Left cardiac atrium (tissue), 4 donors: ENCODE results near the gene LEP. TPM values are rescaled to one million over a fixed set of nuclear protein-coding genes. Genes with fewer than 3 reads are reported as not detected.
"Not testable (repeated sequence)": the region's sequence is repeated elsewhere in the genome, so short reads cannot be mapped to it uniquely, and the experiment has no call there.

ENCODE experiments used
- ATAC-seq, 2 donors: fragments of 200-7000 bp; cut with Tn5 transposase; one replicate each; pipeline ENCODE4 v1.9.1; 2020; ENCODE audit warnings: mild to moderate bottlenecking in 2 of 2, moderate library complexity in 2 of 2
- DNase-seq: peaks from one replicate; pipeline ENCODE4 v3.0.0-alpha.2; 2020
- intact Hi-C, 2 donors: fragments of 100-400 bp; cut with DNase I; formaldehyde crosslinking; loops; one replicate each; pipeline versions ENCODE4 v1.14.1 to v1.15.1; 2022 to 2023
- total RNA-seq, 2 donors: library from RNA; stranded (reverse); fragmentation: NEBNext Ultra II Directional; extraction: Animal tissue kit (Norgen Biotek cat#: 25700); gene quantifications; one replicate each; pipeline ENCODE4 v1.2.1, GENCODE V29; 2021
- donor health status: DM: no; HTN: yes; CAD: no.
- donor health status: DM: no; HTN: yes; CAD: no; lungs with severe emphysema.
- donor health status: DM: yes; HTN: yes; CAD: no.
- donor health status: Dilated cardiomyopathy.

Gene LEP
- total RNA-seq, 2 donors from 2014 or later: 25.6 to 37.1 TPM

GRCh38 chr7:128265906-128266300 is 24.8 kb downstream of the LEP start:
- DNase-seq: no peak
- intact Hi-C loops: no loop called here
- ATAC-seq: no peak

- no peak for ATAC-seq
- intact Hi-C loops: no loop called here
- DNase-seq: no peak
These were observed 25.4 kb downstream of the LEP start for GRCh38 chr7:128266529-128266882.

GRCh38 chr7:128266883-128267594 is 26.0 kb downstream of the LEP start:
- DNase-seq: peak; percentile 47
- peak; percentile 69 for ATAC-seq

DNA sequence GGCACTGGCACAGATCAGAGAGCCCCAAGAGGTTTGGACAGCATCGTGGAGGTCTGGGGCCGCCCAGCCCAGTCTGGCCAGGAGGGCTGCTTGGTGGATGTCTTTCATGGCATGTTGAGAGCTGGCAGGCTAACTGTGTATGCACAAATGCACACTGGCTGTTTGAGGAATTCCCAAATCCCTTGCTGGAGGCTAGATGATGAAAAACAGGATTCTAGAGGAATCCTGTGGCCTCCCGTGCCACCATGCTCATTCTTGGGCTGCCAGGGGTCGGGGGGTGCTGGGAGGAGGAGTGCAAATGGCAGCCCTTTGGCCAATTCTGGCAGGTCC is 26.5 kb downstream of the LEP start:
- no peak for DNase-seq
- intact Hi-C loops: no loop called here
- no peak for ATAC-seq

More at GRCh38 chr7:128266883-128267594, 26.0 kb downstream of the LEP start:
- intact Hi-C loops: no loop called here

GRCh38 chr7:128268233-128268632 is 27.2 kb downstream of the LEP start:
- intact Hi-C loops: no loop called here
- ATAC-seq (no peak), DNase-seq (no peak)

GRCh38 chr7:128270826-128271272 is 29.8 kb downstream of the LEP start:
- intact Hi-C loops: no loop called here
- peak; percentile 31 for DNase-seq
- ATAC-seq: peak in 1 of 2 donors; percentile 14

DNA sequence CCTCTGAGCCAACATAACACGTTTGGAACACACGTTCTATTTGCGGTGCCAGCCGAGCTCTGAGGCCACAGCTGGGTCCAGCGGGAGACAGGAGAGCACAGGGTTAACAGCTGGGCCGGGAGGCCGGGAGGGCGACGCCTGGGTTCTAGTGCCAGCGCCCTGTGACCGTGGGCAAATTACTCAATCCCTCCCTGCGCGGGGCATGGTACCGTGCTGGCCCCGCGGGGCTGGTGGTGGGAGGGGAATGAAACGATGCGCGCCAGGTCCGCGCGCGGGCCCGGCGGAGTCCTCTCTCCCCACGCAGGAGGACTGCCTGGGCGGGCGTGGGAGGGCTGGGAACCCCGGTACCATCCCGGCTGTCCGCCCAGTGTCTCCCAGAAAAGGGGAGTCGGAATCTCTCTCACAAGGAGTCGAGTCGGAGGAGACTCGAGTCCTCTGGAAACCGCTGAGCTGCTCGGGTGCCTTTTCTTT is 30.4 kb downstream of the LEP start:
- intact Hi-C loops: no loop called here
- ATAC-seq (peak; percentile 26 to 60), DNase-seq (no peak)

- intact Hi-C loops: no loop called here
- no peak for ATAC-seq
- DNase-seq: no peak
These were observed 30.9 kb downstream of the LEP start for GRCh38 chr7:128271942-128272481.

GRCh38 chr7:128274246-128274883 is 33.3 kb downstream of the LEP start:
- ATAC-seq: no peak
- no peak for DNase-seq
- intact Hi-C loops: no loop called here

GRCh38 chr7:128274884-128275603 is 34.0 kb downstream of the LEP start:
- DNase-seq: no peak
- intact Hi-C loops: no loop called here
- no peak for ATAC-seq

GRCh38 chr7:128275681-128276080 is 34.6 kb downstream of the LEP start:
- DNase-seq: no peak
- intact Hi-C loops: no loop called here
- no peak for ATAC-seq

DNA sequence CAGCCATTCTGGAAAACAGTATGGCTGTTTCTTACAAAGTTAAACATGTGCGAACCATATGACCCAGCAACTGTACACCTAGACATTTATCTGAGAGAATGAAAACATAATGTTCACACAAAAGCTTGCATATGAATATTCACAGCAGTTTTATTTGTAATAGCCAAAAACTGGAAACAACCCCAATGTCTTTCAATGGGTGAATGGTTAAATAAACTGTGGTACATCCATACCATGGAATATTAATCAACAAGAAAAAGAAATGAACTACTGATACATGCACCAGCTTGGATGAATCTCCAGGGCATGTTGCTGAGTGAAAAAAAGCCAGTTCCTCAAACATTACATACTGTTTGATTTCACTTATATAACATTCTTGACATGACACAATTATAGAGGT is 37.3 kb downstream of the LEP start:
- ATAC-seq: no peak
- intact Hi-C loops: no loop called here
- DNase-seq: no peak

- intact Hi-C loops: no loop called here
- no peak for ATAC-seq
These were observed 38.1 kb downstream of the LEP start for GRCh38 chr7:128279124-128279713.

GRCh38 chr7:128280451-128280850 is 39.4 kb downstream of the LEP start:
- DNase-seq, ATAC-seq, intact Hi-C loops: not testable (repeated sequence)

More at GRCh38 chr7:128279124-128279713, 38.1 kb downstream of the LEP start:
- no peak for DNase-seq

DNA sequence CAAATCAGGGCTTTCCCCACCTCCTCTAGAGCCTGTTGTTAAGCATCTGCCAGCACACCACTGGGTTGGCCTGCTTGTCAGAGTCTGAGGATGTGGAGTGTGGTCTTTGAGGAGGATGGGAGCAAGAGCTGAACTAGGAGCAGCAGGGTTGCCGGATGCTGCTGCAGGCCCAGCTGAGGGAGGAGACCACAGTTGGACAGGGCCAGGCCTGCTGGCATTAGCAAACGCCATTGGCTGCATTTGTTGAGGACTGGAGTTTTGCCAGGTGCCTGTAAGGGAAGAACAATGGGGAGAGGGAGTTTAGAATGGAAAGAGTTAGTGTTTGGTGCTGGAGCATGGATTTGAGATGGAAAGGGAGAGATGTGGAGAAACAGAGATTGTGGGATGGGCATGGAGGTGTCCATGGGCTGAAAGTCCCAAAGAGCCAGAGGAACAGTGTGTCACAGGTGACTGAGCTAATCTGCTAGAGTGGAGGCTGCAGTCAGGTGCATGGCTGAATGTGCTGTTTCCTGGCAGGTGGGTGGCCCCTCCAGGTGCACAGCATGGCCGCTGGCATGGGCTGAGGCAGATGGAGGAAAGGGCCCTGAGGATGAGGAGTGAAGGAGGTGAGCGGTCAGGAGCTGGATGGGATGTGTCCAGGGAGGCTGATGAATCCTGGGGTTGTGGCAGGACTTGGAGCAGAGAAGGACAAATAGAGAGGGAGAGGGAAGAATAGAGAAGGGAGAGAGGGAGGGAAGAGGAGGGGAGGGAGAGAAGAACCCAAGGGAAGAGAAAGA is 40.7 kb downstream of the LEP start:
- no peak for ATAC-seq
- DNase-seq: no peak
- intact Hi-C loops: no loop called here

DNA sequence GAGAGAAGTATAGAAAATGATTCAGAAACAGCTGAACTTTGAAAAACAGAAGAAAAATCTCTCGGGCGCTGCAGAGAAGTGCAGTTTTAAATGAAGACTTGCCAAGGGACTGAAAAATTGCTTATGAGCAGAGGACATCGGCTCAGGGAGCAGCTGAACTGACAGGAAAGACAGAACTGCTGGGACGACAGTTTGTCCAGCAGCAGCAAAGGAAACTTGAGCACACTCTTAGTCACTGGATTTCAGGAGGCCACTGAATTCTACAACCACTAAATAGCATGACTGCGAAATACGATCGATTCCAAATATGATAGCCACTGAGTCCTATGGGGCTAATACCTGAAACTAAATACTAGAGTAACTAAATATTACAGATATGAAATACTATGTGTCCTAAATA is 43.0 kb downstream of the LEP start:
- DNase-seq: no peak
- ATAC-seq: no peak
- intact Hi-C loops: no loop called here

GRCh38 chr7:128287556-128287955 is 46.5 kb downstream of the LEP start:
- DNase-seq: no peak
- ATAC-seq: no peak
- intact Hi-C loops: no loop called here

DNA sequence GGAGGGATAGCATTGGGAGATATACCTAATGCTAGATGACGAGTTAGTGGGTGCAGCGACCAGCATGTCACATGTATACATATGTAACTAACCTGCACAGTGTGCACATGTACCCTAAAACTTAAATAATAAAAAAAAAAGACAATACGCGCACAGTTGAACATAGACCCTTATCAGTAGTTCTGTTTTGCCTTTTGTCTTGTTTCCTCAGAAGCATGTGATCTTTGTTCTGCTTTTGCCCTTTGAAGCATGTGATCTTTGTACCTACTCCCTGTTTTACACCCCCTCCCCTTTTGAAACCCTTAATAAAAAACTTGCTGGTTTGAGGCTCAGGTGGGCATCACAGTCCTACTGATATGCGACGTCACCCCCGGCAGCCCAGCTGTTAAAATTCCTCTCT is 56.9 kb downstream of the LEP start:
- intact Hi-C loops, ATAC-seq, DNase-seq: not testable (repeated sequence)

- intact Hi-C loops: no loop called here
- ATAC-seq (no peak), DNase-seq (no peak)
These were observed 58.1 kb downstream of the LEP start for GRCh38 chr7:128299109-128299607.
